Gastrocnemius medialis (tissue), 4 donors: ENCODE data around the gene SMIM12.

Experiments
- POLR2A ChIP-seq, 2 donors: fragments of 450-650 bp; IDR thresholded peaks; one replicate each; pipeline ENCODE4 v1.6.1; 2017; ENCODE audit warnings: antibody characterized with exemption in 2 of 2, mild to moderate bottlenecking in 2 of 2, moderate library complexity in 2 of 2
- TF ChIP-seq, protein P1 (sequence below), 5 experiments: fragments of 450-650 bp in 3 of 5; fragments of 200-600 bp in 2 of 5; sonication (generic) in 2 of 5; IDR thresholded peaks in 4 of 5; conservative IDR thresholded peaks in 1 of 5; 1 replicate in 4 of 5; 2 replicates in 1 of 5; pipeline ENCODE4 v1.5.1; 2016 to 2019; ENCODE audit warnings: antibody characterized with exemption in 5 of 5, mild to moderate bottlenecking in 3 of 5, moderate library complexity in 3 of 5

- no peak for TF ChIP-seq POLR2A (IDR thresholded peaks at IDR 0.05)
- TF ChIP-seq, protein P1, sequence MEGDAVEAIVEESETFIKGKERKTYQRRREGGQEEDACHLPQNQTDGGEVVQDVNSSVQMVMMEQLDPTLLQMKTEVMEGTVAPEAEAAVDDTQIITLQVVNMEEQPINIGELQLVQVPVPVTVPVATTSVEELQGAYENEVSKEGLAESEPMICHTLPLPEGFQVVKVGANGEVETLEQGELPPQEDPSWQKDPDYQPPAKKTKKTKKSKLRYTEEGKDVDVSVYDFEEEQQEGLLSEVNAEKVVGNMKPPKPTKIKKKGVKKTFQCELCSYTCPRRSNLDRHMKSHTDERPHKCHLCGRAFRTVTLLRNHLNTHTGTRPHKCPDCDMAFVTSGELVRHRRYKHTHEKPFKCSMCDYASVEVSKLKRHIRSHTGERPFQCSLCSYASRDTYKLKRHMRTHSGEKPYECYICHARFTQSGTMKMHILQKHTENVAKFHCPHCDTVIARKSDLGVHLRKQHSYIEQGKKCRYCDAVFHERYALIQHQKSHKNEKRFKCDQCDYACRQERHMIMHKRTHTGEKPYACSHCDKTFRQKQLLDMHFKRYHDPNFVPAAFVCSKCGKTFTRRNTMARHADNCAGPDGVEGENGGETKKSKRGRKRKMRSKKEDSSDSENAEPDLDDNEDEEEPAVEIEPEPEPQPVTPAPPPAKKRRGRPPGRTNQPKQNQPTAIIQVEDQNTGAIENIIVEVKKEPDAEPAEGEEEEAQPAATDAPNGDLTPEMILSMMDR (IDR thresholded peaks at IDR 0.05 in 4 of 5, conservative IDR thresholded peaks at IDR 0.05 in 1 of 5): no peak
These were observed 5.2 kb upstream of the SMIM12 start for GRCh38 chr1:34864759-34865158.
